ENCODE measurements around the gene MYH15. TPM values are rescaled to one million over a fixed set of nuclear protein-coding genes. Genes with fewer than 3 reads are reported as not detected.

MYH15 gene
- total and polyA plus RNA-seq, 2 of the 4 experiments (the other 2 are of a cell fraction): 0.10 to 0.36 TPM

GRCh38 chr3:108357042-108357441, 153.4 kb downstream of the MYH15 start:
- H3K4me2 ChIP-seq (ENCODE audit: low read depth, low read length): no peak overlapping the region
- H3K18ac ChIP-seq (ENCODE audit: low read depth, low read length): no peak overlapping the region
- H2AK5ac ChIP-seq (ENCODE audit: low read depth, low read length): no peak overlapping the region
- H3K9ac ChIP-seq (ENCODE audit: low read depth, low read length): no peak overlapping the region
- no peaks in the 10 kb centered on the region for H3K9me3 ChIP-seq (ENCODE audit: control insufficient read depth, insufficient read depth, low read length)
- TF ChIP-seq CEBPB (IDR thresholded peaks at IDR 0.05; ENCODE audit: low read depth, low read length) (no peak), RAD21 (IDR thresholded peaks at IDR 0.05; ENCODE audit: low read length) (no peak), CTCF (conservative IDR thresholded peaks at IDR 0.05; ENCODE audit: low read depth, low read length) (no peak), CHD1 (IDR thresholded peaks at IDR 0.05; ENCODE audit: low read depth, low read length) (no peak), MAZ (IDR thresholded peaks at IDR 0.05; ENCODE audit: borderline replicate concordance, low read depth, low read length) (no peak), RFX5 (IDR thresholded peaks at IDR 0.05; ENCODE audit: low read depth, low read length) (no peak), RCOR1 (IDR thresholded peaks at IDR 0.05; ENCODE audit: insufficient replicate concordance, low read length) (no peak), NFE2L2 (IDR thresholded peaks at IDR 0.05; ENCODE audit: low read depth, low read length) (no peak), POLR2A (IDR thresholded peaks at IDR 0.05; ENCODE audit: low read depth, low read length) (no peak), MXI1 (IDR thresholded peaks at IDR 0.05; ENCODE audit: borderline replicate concordance, low read depth, low read length) (no peak), ELK1 (IDR thresholded peaks at IDR 0.05; ENCODE audit: borderline replicate concordance, low read depth, low read length) (no peak), USF2 (IDR thresholded peaks at IDR 0.05; ENCODE audit: low read depth, low read length) (no peak), BHLHE40 (IDR thresholded peaks at IDR 0.05; ENCODE audit: low read depth, low read length) (no peak), MAFK (IDR thresholded peaks at IDR 0.05; ENCODE audit: low read depth, low read length) (no peak)
- 80% methylated on average over 1 of the region's 2 CpGs; no CpG with 5 or more reads in 1 of the 2 experiments for WGBS, 2 experiments (ENCODE audit: extremely low coverage in 2 of 2, insufficient read length in 1 of 2)
- in situ Hi-C loops (cut with MboI; ENCODE audit: low sequenced_read_pairs): no loop called here
- dilution Hi-C loops (cut with HindIII; ENCODE audit: low sequenced_read_pairs, unreplicated experiment): no loop called here
- H2AFZ ChIP-seq (replicated peaks; ENCODE audit: low read length, poor library complexity): no peak overlapping the region
- BruUV-seq (replicated peaks): no TSS peak
- no peak overlapping the region for H4K5ac ChIP-seq (ENCODE audit: low read depth, low read length)
- H4K8ac ChIP-seq (ENCODE audit: low read depth in 2 of 2, low read length in 2 of 2): no peak overlapping the region
- no peaks in the 10 kb centered on the region for H3K36me3 ChIP-seq (ENCODE audit: control insufficient read depth, insufficient read depth, low read length)
- no peaks in the 10 kb centered on the region for H3K9me1 ChIP-seq (ENCODE audit: insufficient read depth, low read length)
- H2AK9ac ChIP-seq (replicated peaks; ENCODE audit: low read depth, low read length, poor library complexity): no peak overlapping the region
- ChIA-PET POLR2A (ENCODE audit: unreplicated experiment) (no interaction called here), CTCF (no interaction called here)
- no peak overlapping the region for H3K23ac ChIP-seq (ENCODE audit: low read depth, low read length)
- no peak overlapping the region for H3K4ac ChIP-seq (ENCODE audit: low read depth, low read length)
- no peak overlapping the region for H2BK5ac ChIP-seq (ENCODE audit: low read depth, low read length, poor library complexity, severe bottlenecking)
- H3K27ac ChIP-seq (ENCODE audit: insufficient read depth, low read length): no peak overlapping the region
- H2BK20ac ChIP-seq (ENCODE audit: low read depth, low read length): no peak overlapping the region
- H4K20me1 ChIP-seq (ENCODE audit: insufficient read depth, low read length): no peaks in the 10 kb centered on the region
- peaks cover 2% of the 10 kb centered on the region; the same call in 1 of the 2 replicates for H3K27me3 ChIP-seq (ENCODE audit: control insufficient read depth, insufficient read depth, low read length)
- H2BK120ac ChIP-seq (ENCODE audit: low read depth, low read length): no peak overlapping the region
- intact Hi-C loops (cut with micrococcal nuclease): no loop called here
- no peaks in the 10 kb centered on the region for H3K79me1 ChIP-seq (ENCODE audit: low read depth in 1 of 2, low read length in 2 of 2)
- no peak overlapping the region for H3K4me3 ChIP-seq (ENCODE audit: insufficient read depth, low read depth, low read length)
- no peak overlapping the region for H4K91ac ChIP-seq (ENCODE audit: insufficient read depth, low read depth, low read length)
- no peak overlapping the region for H3K14ac ChIP-seq (replicated peaks; ENCODE audit: low read depth, low read length)
- DNase-seq: no peak
- H3K56ac ChIP-seq (ENCODE audit: extremely low read depth, insufficient read depth, low read length): no peak overlapping the region
- H2BK15ac ChIP-seq (ENCODE audit: low read depth, low read length): no peak overlapping the region
- ATAC-seq (ENCODE audit: low read depth): no peak
- H3K4me1 ChIP-seq (ENCODE audit: control insufficient read depth, insufficient read depth, low read length): no peaks in the 10 kb centered on the region

Measured in IMR-90 (cell line).